ENCODE results near the gene ROBO1.
A peak's percentile ranks its signal among the peaks of the same experiment; 100 is the strongest.
"Not testable (repeated sequence)": the region's sequence is repeated elsewhere in the genome, so short reads cannot be mapped to it uniquely, and the experiment has no call there.

The ROBO1 gene

DNA sequence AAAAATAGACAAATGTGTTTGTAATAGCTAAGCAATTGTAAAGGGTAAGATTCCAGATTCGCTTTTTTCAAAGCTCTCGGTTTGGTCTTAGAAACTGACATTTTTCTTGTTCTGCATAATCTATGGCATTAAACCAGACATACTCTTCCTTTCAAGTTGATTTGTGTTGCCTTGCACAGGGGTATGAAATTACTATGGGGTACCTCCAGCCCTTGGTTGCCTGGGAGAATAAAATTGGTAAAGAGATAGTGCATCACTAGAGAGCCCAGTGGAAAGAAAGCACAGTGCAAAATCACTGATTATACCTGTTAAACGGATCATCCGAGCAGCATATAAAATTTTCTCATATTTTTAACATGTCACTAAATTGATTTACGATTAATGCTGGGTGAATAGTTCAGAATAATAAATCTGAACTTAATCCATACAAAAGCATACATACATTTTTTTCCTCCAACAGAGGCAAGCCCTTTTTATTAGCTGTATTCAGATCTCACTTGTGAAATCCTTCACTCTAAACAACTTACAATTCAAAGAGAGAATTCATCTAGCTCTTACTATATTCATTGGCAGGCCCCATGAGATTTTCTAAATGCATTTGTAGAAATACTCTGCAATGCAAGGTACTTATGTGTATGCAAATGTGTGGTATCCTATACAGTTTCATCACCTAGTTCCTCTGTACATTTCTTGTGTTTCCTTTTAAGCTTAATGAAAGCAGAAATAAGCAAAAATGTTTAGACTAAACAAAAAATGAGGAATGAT is 224.4 kb downstream of the ROBO1 start:
- no peak for DNase-seq

- no peak for DNase-seq
Observed at GRCh38 chr3:79534727-79535126, 233.1 kb downstream of the ROBO1 start.

DNA sequence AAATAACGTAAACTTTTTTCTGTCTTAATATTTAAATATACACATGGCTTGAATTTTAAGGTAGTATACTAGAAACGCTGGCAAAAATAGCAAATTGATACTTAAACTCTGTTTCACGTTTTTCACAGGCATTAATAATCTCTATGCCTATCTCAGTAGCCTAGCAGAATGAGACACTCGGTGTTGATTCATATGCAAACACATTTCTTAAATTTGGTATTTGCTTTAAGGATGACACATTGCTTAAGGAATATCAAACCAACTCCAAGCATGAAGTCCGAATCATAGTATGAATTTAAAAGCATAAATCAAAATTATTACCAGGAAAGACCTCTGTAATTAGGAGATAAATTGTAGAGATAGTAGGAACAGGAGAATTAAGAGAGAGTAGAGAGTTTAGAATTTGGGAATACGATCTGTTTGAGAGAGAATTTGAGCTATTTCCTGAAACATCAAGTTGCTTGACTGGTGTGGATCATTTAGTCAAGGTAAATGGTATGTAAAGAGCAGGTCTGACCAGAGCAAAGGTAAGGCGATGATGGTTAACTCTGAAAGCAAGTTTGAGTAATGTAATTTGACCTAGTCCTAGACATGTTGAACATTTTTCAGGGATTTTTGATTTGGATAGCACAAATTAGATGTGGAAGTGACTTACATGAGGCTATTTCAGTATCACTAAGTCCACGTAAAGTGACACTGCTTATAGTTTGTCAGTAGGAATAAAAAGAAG is 236.1 kb downstream of the ROBO1 start:
- DNase-seq = no peak

- DNase-seq = peak; percentile 55
Observed at GRCh38 chr3:79521221-79521848, 246.5 kb downstream of the ROBO1 start.

GRCh38 chr3:79517766-79518413 is 249.9 kb downstream of the ROBO1 start:
- DNase-seq = peak; percentile 52

DNA sequence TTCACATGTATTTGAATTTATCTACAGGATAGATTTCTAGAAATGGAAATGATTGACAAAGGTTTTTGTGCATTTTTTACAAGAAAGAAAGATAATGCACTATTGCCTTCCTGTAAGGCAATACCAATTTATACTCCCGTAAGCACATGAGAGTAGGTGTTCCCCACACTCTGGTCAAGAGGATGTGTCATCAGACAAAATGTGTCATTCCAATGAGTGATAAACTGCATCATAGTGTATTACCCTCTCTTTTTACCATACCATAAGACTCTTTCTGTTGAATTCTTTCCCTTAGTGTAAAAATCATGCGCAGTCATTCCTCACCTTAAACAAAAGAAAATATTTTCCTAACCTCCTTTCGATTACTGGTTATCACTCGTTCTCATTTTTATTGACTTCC is 251.0 kb downstream of the ROBO1 start:
- no peak for DNase-seq

DNA sequence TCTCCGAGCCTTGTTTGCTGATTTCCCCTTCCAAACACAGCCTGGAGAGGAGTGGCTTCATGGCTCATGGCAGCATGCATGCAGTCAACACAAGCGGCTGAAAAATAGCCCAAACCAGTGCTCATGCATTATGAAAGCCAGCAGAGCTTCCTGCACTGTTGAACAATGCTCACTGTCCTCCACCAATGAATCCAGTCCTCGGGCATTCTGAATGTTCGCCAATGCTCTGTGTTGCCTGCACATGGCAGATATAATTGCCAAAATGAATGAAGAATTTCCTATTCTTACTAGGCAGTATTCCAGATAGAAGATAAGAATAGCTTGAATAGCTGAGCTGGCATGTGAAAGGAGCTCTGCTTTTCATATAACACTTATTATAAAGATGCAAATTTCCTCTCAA is 252.7 kb downstream of the ROBO1 start:
- peak; percentile 7 for DNase-seq

GRCh38 chr3:79514069-79514468 is 253.7 kb downstream of the ROBO1 start:
- DNase-seq = no peak

DNA sequence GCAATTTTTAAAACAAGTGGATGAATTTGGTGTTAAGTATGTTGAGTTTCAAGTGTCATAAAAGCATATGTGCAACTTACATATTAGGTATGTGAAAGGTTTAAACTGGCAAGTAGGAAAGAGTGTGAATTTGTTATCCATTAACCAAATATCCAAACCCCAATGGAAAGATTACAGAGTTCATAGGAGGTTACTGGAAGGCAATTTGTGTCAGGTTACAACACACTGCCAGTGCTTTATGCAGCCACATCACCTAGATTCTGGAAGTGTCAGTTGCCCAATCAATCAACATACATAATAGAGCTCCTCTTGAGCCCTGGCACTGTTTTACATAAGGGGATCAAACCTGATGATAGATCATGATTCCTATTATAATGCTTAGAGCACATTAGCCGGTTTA is 261.0 kb downstream of the ROBO1 start:
- no peak for DNase-seq

- DNase-seq = not testable (repeated sequence)
Observed at GRCh38 chr3:79502216-79502681, 265.5 kb downstream of the ROBO1 start.

GRCh38 chr3:79497447-79498111 is 270.2 kb downstream of the ROBO1 start:
- peak; percentile 12 for DNase-seq

- DNase-seq = no peak
Observed at GRCh38 chr3:79491029-79491641, 276.7 kb downstream of the ROBO1 start.

GRCh38 chr3:79490165-79491028 is 277.4 kb downstream of the ROBO1 start:
- no peak for DNase-seq

GRCh38 chr3:79488407-79488806 is 279.4 kb downstream of the ROBO1 start:
- DNase-seq = no peak

GRCh38 chr3:79480746-79481145 is 287.1 kb downstream of the ROBO1 start:
- DNase-seq = no peak

- DNase-seq = no peak
Observed at GRCh38 chr3:79478620-79479019, 289.2 kb downstream of the ROBO1 start.

- DNase-seq = peak; percentile 79
Observed at GRCh38 chr3:79477242-79477641, 290.6 kb downstream of the ROBO1 start.

DNA sequence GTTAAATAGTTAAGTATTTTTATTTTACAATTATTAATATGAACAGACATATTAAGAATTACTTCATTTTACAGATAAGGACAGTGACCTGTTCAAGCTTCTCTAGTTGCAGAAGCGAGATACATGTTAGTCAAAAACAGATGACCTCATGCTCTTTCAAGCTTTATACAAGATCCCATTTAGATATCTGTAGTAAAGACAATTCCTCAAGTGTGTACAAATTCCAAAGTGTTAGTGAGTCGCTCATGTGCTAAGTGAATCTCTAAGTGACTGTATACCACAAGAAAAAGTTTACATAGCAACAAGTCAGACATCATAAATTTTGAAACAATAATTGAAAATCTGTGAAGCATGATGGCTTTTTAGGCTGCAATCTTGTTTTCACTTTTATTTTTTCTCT is 293.8 kb downstream of the ROBO1 start:
- no peak for DNase-seq

DNA sequence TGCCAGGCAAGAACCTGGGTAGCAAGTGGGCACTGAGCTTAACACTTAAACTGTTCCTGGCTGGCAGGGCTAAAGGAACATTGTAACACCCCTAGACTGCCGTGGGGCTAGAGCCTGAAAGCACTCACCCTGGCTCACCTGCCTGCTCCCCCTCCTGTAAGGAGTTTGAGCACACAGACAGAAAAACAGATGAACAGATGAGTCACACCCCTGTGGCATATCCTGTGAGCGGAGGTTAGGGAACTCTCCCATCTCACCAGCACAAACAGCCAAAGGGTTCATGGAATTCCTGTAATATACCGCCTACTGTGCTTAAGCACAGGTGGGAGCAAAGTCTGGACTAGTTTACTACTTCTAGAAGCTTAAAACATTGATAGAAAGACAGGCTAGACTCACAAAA is 300.1 kb downstream of the ROBO1 start:
- DNase-seq = peak; percentile 42

DNA sequence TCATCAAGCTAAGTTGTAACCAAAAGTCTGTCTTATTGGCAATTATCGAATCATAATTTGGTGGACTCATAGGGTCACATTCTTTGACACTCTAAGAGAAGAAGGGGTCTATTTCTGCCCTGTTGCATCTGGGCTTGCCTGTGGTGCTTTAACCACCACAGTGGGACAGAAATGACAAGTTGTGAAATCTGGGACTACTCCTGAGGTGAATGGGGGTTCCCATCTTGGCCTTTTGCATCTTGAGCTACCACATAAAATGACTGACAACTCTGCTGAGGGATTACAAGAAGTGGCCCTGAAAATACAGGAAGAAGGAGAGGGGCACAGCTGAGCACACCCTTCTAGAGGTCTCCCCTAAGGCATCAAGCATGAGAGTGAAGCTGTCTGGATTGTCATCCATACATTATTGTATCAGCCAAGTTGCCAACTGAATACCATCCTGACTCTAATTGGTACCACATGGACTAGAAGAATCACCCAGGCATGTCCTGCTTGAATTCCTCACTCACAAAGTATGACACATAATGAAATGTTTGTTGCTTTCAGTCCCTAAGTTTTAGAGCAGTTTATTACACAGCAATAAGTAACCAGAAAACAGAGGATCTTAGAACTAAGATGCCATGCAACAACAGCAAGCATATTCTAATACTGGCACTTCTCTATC is 306.5 kb downstream of the ROBO1 start:
- no peak for DNase-seq

DNA sequence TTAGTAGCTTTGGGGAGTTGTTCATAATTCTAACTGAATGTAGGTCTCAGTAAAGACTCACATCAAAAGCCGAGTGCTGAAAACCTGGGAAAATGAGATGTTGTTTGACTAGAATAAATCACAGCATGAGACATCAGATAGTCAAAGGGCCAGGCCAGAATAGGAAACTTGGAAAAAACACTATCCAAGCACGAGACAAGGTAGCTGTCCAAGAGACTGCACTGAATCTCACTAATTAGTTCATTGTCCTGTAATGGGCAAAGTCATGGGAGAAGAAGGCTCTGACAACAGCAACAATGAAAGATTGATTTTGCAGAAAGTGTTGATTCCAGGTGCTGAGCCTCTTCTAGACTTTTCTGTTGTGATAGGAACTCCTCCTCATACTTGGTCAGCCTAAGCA is 314.2 kb downstream of the ROBO1 start:
- DNase-seq = no peak
